GM12892 (cell line): ENCODE results near the gene CNTN5.

Experiments used
- POLR2A ChIP-seq: IDR thresholded peaks from 2 replicates; pipeline ENCODE4 v1.6.1; 2011; ENCODE audit warnings: low read depth, low read length, control low read depth
- POLR2AphosphoS5 ChIP-seq: IDR thresholded peaks from 2 replicates; pipeline ENCODE4 v1.6.1; 2011; ENCODE audit warnings: low read depth, low read length, control low read depth
- TAF1 ChIP-seq: IDR thresholded peaks from 2 replicates; pipeline ENCODE4 v1.6.1; 2011; ENCODE audit warnings: low read depth, mild to moderate bottlenecking, control low read depth, low read length, borderline replicate concordance

- TF ChIP-seq POLR2A: no peak
- TF ChIP-seq TAF1: no peak
- no peak for TF ChIP-seq POLR2AphosphoS5
These were observed 613.8 kb downstream of the CNTN5 start for GRCh38 chr11:99634581-99634980.
